ENCODE data around the gene ENDOV. TPM values are rescaled to one million over a fixed set of nuclear protein-coding genes. Genes with fewer than 3 reads are reported as not detected.
"Not testable (repeated sequence)": the region's sequence is repeated elsewhere in the genome, so short reads cannot be mapped to it uniquely, and the experiment has no call there.

Gene ENDOV
- total RNA-seq, 1 experiment from 2014 or later = 15.0 TPM

GRCh38 chr17:80384078-80384960 is 30.6 kb upstream of the ENDOV start:
- in situ Hi-C loops (cut with HindIII; ENCODE audit: low pct_unique_long_range_greater_than_20kb, low sequenced_read_pairs) = no loop called here
- DNase-seq (ENCODE audit: low read depth, low spot score) = no peak

- in situ Hi-C loops (cut with HindIII; ENCODE audit: low pct_unique_long_range_greater_than_20kb, low sequenced_read_pairs) = no loop called here
- DNase-seq (ENCODE audit: low read depth, low spot score) = no peak
Observed at GRCh38 chr17:80385046-80385445, 29.9 kb upstream of the ENDOV start.

- in situ Hi-C loops (cut with HindIII; ENCODE audit: low pct_unique_long_range_greater_than_20kb, low sequenced_read_pairs) = no loop called here
- no peak for DNase-seq (ENCODE audit: low read depth, low spot score)
Observed at GRCh38 chr17:80386341-80386740, 28.6 kb upstream of the ENDOV start.

GRCh38 chr17:80387071-80387470 is 27.9 kb upstream of the ENDOV start:
- DNase-seq (ENCODE audit: low read depth, low spot score) = no peak
- in situ Hi-C loops (cut with HindIII; ENCODE audit: low pct_unique_long_range_greater_than_20kb, low sequenced_read_pairs) = no loop called here

GRCh38 chr17:80388175-80388574 is 26.8 kb upstream of the ENDOV start:
- in situ Hi-C loops (cut with HindIII; ENCODE audit: low pct_unique_long_range_greater_than_20kb, low sequenced_read_pairs) = no loop called here
- DNase-seq (ENCODE audit: low read depth, low spot score) = peak; percentile 38

- in situ Hi-C loops (cut with HindIII; ENCODE audit: low pct_unique_long_range_greater_than_20kb, low sequenced_read_pairs) = no loop called here
- no peak for DNase-seq (ENCODE audit: low read depth, low spot score)
Observed at GRCh38 chr17:80388601-80389000, 26.4 kb upstream of the ENDOV start.

GRCh38 chr17:80389011-80389995 is 25.7 kb upstream of the ENDOV start:
- no peak for DNase-seq (ENCODE audit: low read depth, low spot score)
- in situ Hi-C loops (cut with HindIII; ENCODE audit: low pct_unique_long_range_greater_than_20kb, low sequenced_read_pairs) = no loop called here

- DNase-seq (ENCODE audit: low read depth, low spot score) = no peak
- in situ Hi-C loops (cut with HindIII; ENCODE audit: low pct_unique_long_range_greater_than_20kb, low sequenced_read_pairs) = no loop called here
Observed at GRCh38 chr17:80393241-80393890, 21.6 kb upstream of the ENDOV start.

GRCh38 chr17:80393961-80394360 is 21.0 kb upstream of the ENDOV start:
- in situ Hi-C loops (cut with HindIII; ENCODE audit: low pct_unique_long_range_greater_than_20kb, low sequenced_read_pairs) = no loop called here
- DNase-seq (ENCODE audit: low read depth, low spot score) = no peak

GRCh38 chr17:80394629-80395216 is 20.2 kb upstream of the ENDOV start:
- in situ Hi-C loops (cut with HindIII; ENCODE audit: low pct_unique_long_range_greater_than_20kb, low sequenced_read_pairs) = no loop called here
- no peak for DNase-seq (ENCODE audit: low read depth, low spot score)

- in situ Hi-C loops (cut with HindIII; ENCODE audit: low pct_unique_long_range_greater_than_20kb, low sequenced_read_pairs) = no loop called here
- DNase-seq (ENCODE audit: low read depth, low spot score) = no peak
Observed at GRCh38 chr17:80395402-80396151, 19.4 kb upstream of the ENDOV start.

- no peak for DNase-seq (ENCODE audit: low read depth, low spot score)
Observed at GRCh38 chr17:80396157-80397033, 18.6 kb upstream of the ENDOV start.

GRCh38 chr17:80397034-80397387 is 18.0 kb upstream of the ENDOV start:
- DNase-seq (ENCODE audit: low read depth, low spot score) = no peak
- in situ Hi-C loops (cut with HindIII; ENCODE audit: low pct_unique_long_range_greater_than_20kb, low sequenced_read_pairs) = no loop called here

More at GRCh38 chr17:80396157-80397033, 18.6 kb upstream of the ENDOV start:
- in situ Hi-C loops (cut with HindIII; ENCODE audit: low pct_unique_long_range_greater_than_20kb, low sequenced_read_pairs) = no loop called here

GRCh38 chr17:80397686-80398085 is 17.3 kb upstream of the ENDOV start:
- in situ Hi-C loops (cut with HindIII; ENCODE audit: low pct_unique_long_range_greater_than_20kb, low sequenced_read_pairs) = no loop called here
- no peak for DNase-seq (ENCODE audit: low read depth, low spot score)

GRCh38 chr17:80401086-80401485 is 13.9 kb upstream of the ENDOV start:
- DNase-seq (ENCODE audit: low read depth, low spot score); in situ Hi-C loops (cut with HindIII; ENCODE audit: low pct_unique_long_range_greater_than_20kb, low sequenced_read_pairs): not testable (repeated sequence)

GRCh38 chr17:80402102-80402501 is 12.9 kb upstream of the ENDOV start:
- DNase-seq (ENCODE audit: low read depth, low spot score); in situ Hi-C loops (cut with HindIII; ENCODE audit: low pct_unique_long_range_greater_than_20kb, low sequenced_read_pairs): not testable (repeated sequence)

All from SK-MEL-5 (cell line).